Endothelial cell (in vitro differentiated cells): ENCODE measurements around the gene CLDN1. TPM values are rescaled to one million over a fixed set of nuclear protein-coding genes. Genes with fewer than 3 reads are reported as not detected.

ENCODE experiments used
- DNase-seq: peaks from one replicate; pipeline ENCODE4 v3.0.0; 2021; ENCODE audit warnings: low spot score
- H3K27ac Mint-ChIP-seq: one replicate; pipeline ENCODE4 v1.8.0; 2021; ENCODE audit warnings: mixed read lengths, inconsistent platforms; ENCODE audit not compliant: unreplicated experiment
- H3K27me3 Mint-ChIP-seq: one replicate; pipeline ENCODE4 v1.8.0; 2021; ENCODE audit warnings: mild to moderate bottlenecking, moderate library complexity, mixed read lengths, inconsistent platforms; ENCODE audit not compliant: unreplicated experiment
- H3K36me3 Mint-ChIP-seq: one replicate; pipeline ENCODE4 v1.8.0; 2021; ENCODE audit warnings: mild to moderate bottlenecking, low read depth, mixed read lengths, inconsistent platforms; ENCODE audit not compliant: unreplicated experiment
- H3K4me1 Mint-ChIP-seq: one replicate; pipeline ENCODE4 v1.8.0; 2021; ENCODE audit warnings: mild to moderate bottlenecking, mixed read lengths, inconsistent platforms; ENCODE audit not compliant: unreplicated experiment
- H3K4me3 Mint-ChIP-seq: one replicate; pipeline ENCODE4 v1.8.0; 2021; ENCODE audit warnings: mild to moderate bottlenecking, mixed read lengths, inconsistent platforms; ENCODE audit not compliant: unreplicated experiment
- H3K9me3 Mint-ChIP-seq: one replicate; pipeline ENCODE4 v1.8.0; 2021; ENCODE audit warnings: mixed read lengths, inconsistent platforms; ENCODE audit not compliant: unreplicated experiment
- CTCF ChIP-seq: fragments of 200-600 bp; sonication (generic); IDR thresholded peaks from one replicate; pipeline ENCODE4 v1.5.0; 2021; ENCODE audit warnings: antibody characterized with exemption; ENCODE audit not compliant: unreplicated experiment
- total RNA-seq: library from RNA; stranded (reverse); fragmentation: NEBNext Ultra II Directional; extraction: Animal tissue kit (Norgen Biotek cat#: 25700); gene quantifications from one replicate; pipeline ENCODE4 v1.2.1, GENCODE V29; 2021; ENCODE audit not compliant: unreplicated experiment

Gene CLDN1
- total RNA-seq, 1 donor from 2014 or later, result 0.13 TPM

GRCh38 chr3:190289989-190290388 is 32.3 kb downstream of the CLDN1 start:
- peaks cover 12% of the 10 kb centered on the region for H3K36me3 Mint-ChIP-seq
- no peaks in the 10 kb centered on the region for H3K4me1 Mint-ChIP-seq
- TF ChIP-seq CTCF, result no peak
- no peak for DNase-seq
- no peaks in the 10 kb centered on the region for H3K27me3 Mint-ChIP-seq
- H3K27ac Mint-ChIP-seq, result no peak overlapping the region
- no peak overlapping the region for H3K4me3 Mint-ChIP-seq
- H3K9me3 Mint-ChIP-seq, result peaks cover 12% of the 10 kb centered on the region

- peaks cover 12% of the 10 kb centered on the region for H3K36me3 Mint-ChIP-seq
- H3K27ac Mint-ChIP-seq, result no peak overlapping the region
- TF ChIP-seq CTCF, result no peak
- DNase-seq, result no peak
- H3K9me3 Mint-ChIP-seq, result peaks cover 12% of the 10 kb centered on the region
- H3K4me3 Mint-ChIP-seq, result no peak overlapping the region
- H3K4me1 Mint-ChIP-seq, result no peaks in the 10 kb centered on the region
- no peaks in the 10 kb centered on the region for H3K27me3 Mint-ChIP-seq
Measured at GRCh38 chr3:190288836-190289235, 33.4 kb downstream of the CLDN1 start.

GRCh38 chr3:190286014-190286413 is 36.2 kb downstream of the CLDN1 start:
- H3K27ac Mint-ChIP-seq, result no peak overlapping the region
- no peaks in the 10 kb centered on the region for H3K4me1 Mint-ChIP-seq
- no peak for DNase-seq
- TF ChIP-seq CTCF, result no peak
- H3K27me3 Mint-ChIP-seq, result no peaks in the 10 kb centered on the region
- no peak overlapping the region for H3K4me3 Mint-ChIP-seq
- peaks cover 3% of the 10 kb centered on the region for H3K36me3 Mint-ChIP-seq
- peaks cover 4% of the 10 kb centered on the region for H3K9me3 Mint-ChIP-seq

GRCh38 chr3:190281308-190282051 is 40.8 kb downstream of the CLDN1 start:
- DNase-seq, result no peak
- Mint-ChIP-seq H3K4me3 (no peak overlapping the region), H3K36me3 (no peaks in the 10 kb centered on the region), H3K4me1 (no peaks in the 10 kb centered on the region), H3K9me3 (no peaks in the 10 kb centered on the region), H3K27ac (no peak overlapping the region), H3K27me3 (no peaks in the 10 kb centered on the region)
- TF ChIP-seq CTCF, result no peak

- Mint-ChIP-seq H3K27ac (no peak overlapping the region), H3K4me1 (no peaks in the 10 kb centered on the region)
Measured at GRCh38 chr3:190279690-190280089, 42.6 kb downstream of the CLDN1 start.

More at GRCh38 chr3:190279690-190280089, 42.6 kb downstream of the CLDN1 start:
- DNase-seq, result no peak
- Mint-ChIP-seq H3K9me3 (no peaks in the 10 kb centered on the region), H3K27me3 (no peaks in the 10 kb centered on the region), H3K36me3 (no peaks in the 10 kb centered on the region), H3K4me3 (no peak overlapping the region)
- no peak for TF ChIP-seq CTCF
